Right lobe of liver (tissue), 4 donors: Measurements from ENCODE around the gene APP.

Source experiments
- CTCF ChIP-seq, 4 donors: fragments of 200-600 bp in 3 of 4; fragments of 450-650 bp in 1 of 4; IDR thresholded peaks; one replicate each; pipeline versions ENCODE4 v1.5.1 to v1.8.0; 2016 to 2022; ENCODE audit warnings: antibody characterized with exemption in 4 of 4, mild to moderate bottlenecking in 2 of 4
- POLR2A ChIP-seq: fragments of 450-650 bp; IDR thresholded peaks from one replicate; pipeline ENCODE4 v1.6.1; 2017; ENCODE audit warnings: antibody characterized with exemption, mild to moderate bottlenecking
- donor health status: DM: no; HTN: no; CAD: no.
- donor health status: DM: no; HTN: no; CAD: no.
- donor health status: DM: no; HTN: yes; CAD: no.

DNA sequence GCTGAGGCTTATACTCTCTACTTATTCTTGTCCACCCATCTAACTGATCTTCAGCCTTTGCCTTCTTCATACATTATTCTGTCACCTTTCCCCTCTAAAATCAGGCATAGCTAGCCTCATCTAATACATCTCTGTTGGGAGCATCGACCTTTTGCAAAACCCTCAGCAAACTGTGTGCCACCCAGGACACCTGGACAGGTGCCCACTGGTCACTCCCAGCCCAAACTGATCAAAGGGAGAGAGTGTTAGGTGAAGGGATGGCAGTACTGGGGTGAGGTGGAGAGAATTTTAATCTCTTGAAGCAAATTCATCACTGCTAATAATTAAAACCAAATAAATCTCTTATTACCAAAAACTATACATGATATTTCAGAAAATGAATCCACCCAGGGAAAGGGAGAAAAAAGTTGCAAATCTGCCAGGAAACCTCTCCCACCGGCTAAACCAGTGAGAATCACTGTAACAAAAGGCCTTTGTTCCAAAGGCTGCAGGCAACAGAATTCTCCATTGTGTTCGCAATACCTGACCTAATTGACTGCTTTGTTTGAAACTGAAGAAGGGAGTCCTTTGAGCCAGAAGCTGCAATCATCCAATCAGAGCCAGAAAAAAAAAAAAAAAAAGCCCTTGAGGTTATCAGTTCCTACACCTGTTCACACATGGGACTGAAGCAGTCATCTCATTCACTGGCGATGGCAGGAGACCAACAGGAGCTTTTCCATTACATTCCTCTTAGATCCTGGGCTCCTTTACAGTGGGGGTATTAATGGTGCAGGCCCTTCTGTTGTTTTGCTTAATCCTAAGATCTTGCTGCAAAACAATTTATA lies 172.6 kb downstream of the APP start:
- TF ChIP-seq POLR2A: no peak
- TF ChIP-seq CTCF (IDR thresholded peaks at IDR 0.05): no peak
